ENCODE results near the gene MATR3.
"Not testable (repeated sequence)": the region's sequence is repeated elsewhere in the genome, so short reads cannot be mapped to it uniquely, and the experiment has no call there.

MATR3 gene

GRCh38 chr5:139306197-139306596, 12.7 kb downstream of the MATR3 start:
- Histone ChIP-seq H3K27ac (ENCODE audit: low read length) (no peak overlapping the region), H3K27me3 (ENCODE audit: low read depth, low read length) (no peaks in the 10 kb centered on the region), H3K79me2 (ENCODE audit: low read length) (peaks cover 100% of the 10 kb centered on the region), H3K9me3 (ENCODE audit: insufficient read depth, low read length) (no peaks in the 10 kb centered on the region), H3K4me2 (ENCODE audit: low read length) (no peak overlapping the region; the same call in 1 of the 2 replicates), H4K20me1 (ENCODE audit: insufficient read depth, low read length) (peaks cover 99% of the 10 kb centered on the region), H2AFZ (ENCODE audit: low read depth, low read length) (no peak overlapping the region), H3K4me1 (ENCODE audit: low read length) (peaks cover 29% of the 10 kb centered on the region), H3K4me3 (ENCODE audit: low read length) (no peak overlapping the region), H3K9ac (ENCODE audit: low read length) (no peak overlapping the region), H3K36me3 (replicated peaks; ENCODE audit: low read depth, low read length) (peaks cover 3% of the 10 kb centered on the region)
- TF ChIP-seq, protein P1, sequence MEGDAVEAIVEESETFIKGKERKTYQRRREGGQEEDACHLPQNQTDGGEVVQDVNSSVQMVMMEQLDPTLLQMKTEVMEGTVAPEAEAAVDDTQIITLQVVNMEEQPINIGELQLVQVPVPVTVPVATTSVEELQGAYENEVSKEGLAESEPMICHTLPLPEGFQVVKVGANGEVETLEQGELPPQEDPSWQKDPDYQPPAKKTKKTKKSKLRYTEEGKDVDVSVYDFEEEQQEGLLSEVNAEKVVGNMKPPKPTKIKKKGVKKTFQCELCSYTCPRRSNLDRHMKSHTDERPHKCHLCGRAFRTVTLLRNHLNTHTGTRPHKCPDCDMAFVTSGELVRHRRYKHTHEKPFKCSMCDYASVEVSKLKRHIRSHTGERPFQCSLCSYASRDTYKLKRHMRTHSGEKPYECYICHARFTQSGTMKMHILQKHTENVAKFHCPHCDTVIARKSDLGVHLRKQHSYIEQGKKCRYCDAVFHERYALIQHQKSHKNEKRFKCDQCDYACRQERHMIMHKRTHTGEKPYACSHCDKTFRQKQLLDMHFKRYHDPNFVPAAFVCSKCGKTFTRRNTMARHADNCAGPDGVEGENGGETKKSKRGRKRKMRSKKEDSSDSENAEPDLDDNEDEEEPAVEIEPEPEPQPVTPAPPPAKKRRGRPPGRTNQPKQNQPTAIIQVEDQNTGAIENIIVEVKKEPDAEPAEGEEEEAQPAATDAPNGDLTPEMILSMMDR (IDR thresholded peaks at IDR 0.05; ENCODE audit: low read depth, low read length) = no peak
- TF ChIP-seq EZH2phosphoT487 (IDR thresholded peaks at IDR 0.05; ENCODE audit: low read depth) = no peak

- no peaks in the 10 kb centered on the region for H3K36me3 ChIP-seq (replicated peaks; ENCODE audit: low read depth, low read length)
- H3K4me3 ChIP-seq (ENCODE audit: low read length) = no peak overlapping the region
- H3K27me3 ChIP-seq (ENCODE audit: low read depth, low read length) = no peaks in the 10 kb centered on the region
- peaks cover 97% of the 10 kb centered on the region for H4K20me1 ChIP-seq (ENCODE audit: insufficient read depth, low read length)
- no peak overlapping the region for H3K27ac ChIP-seq (ENCODE audit: low read length)
- peaks cover 24% of the 10 kb centered on the region for H3K4me1 ChIP-seq (ENCODE audit: low read length)
- no peak overlapping the region for H3K9ac ChIP-seq (ENCODE audit: low read length)
- no peak for TF ChIP-seq EZH2phosphoT487 (IDR thresholded peaks at IDR 0.05; ENCODE audit: low read depth)
- TF ChIP-seq, protein P1 (IDR thresholded peaks at IDR 0.05; ENCODE audit: low read depth, low read length) = no peak
- no peaks in the 10 kb centered on the region for H3K9me3 ChIP-seq (ENCODE audit: insufficient read depth, low read length)
- no peak overlapping the region for H3K4me2 ChIP-seq (ENCODE audit: low read length)
- H2AFZ ChIP-seq (ENCODE audit: low read depth, low read length) = no peak overlapping the region
- H3K79me2 ChIP-seq (ENCODE audit: low read length) = peaks cover 100% of the 10 kb centered on the region
These were observed 13.3 kb downstream of the MATR3 start for GRCh38 chr5:139306628-139307379.

- Histone ChIP-seq H3K9me3 (ENCODE audit: insufficient read depth, low read length) (no peaks in the 10 kb centered on the region), H3K4me3 (ENCODE audit: low read length) (no peak overlapping the region), H4K20me1 (ENCODE audit: insufficient read depth, low read length) (peaks cover 98% of the 10 kb centered on the region), H3K27me3 (ENCODE audit: low read depth, low read length) (no peaks in the 10 kb centered on the region), H3K36me3 (replicated peaks; ENCODE audit: low read depth, low read length) (no peaks in the 10 kb centered on the region), H2AFZ (ENCODE audit: low read depth, low read length) (no peak overlapping the region), H3K79me2 (ENCODE audit: low read length) (peaks cover 100% of the 10 kb centered on the region), H3K4me2 (ENCODE audit: low read length) (no peak overlapping the region), H3K27ac (ENCODE audit: low read length) (no peak overlapping the region), H3K4me1 (ENCODE audit: low read length) (peaks cover 17% of the 10 kb centered on the region; the same call in 1 of the 2 replicates), H3K9ac (ENCODE audit: low read length) (no peak overlapping the region)
- TF ChIP-seq, protein P1 (IDR thresholded peaks at IDR 0.05; ENCODE audit: low read depth, low read length) = no peak
- no peak for TF ChIP-seq EZH2phosphoT487 (IDR thresholded peaks at IDR 0.05; ENCODE audit: low read depth)
These were observed 15.3 kb downstream of the MATR3 start for GRCh38 chr5:139308797-139309196.

- not testable (repeated sequence) for H3K4me3 ChIP-seq (ENCODE audit: low read length); H3K4me1 ChIP-seq (ENCODE audit: low read length); H3K9me3 ChIP-seq (ENCODE audit: insufficient read depth, low read length); H3K27me3 ChIP-seq (ENCODE audit: low read depth, low read length); H3K27ac ChIP-seq (ENCODE audit: low read length); H3K4me2 ChIP-seq (ENCODE audit: low read length); H2AFZ ChIP-seq (ENCODE audit: low read depth, low read length); H3K9ac ChIP-seq (ENCODE audit: low read length)
- peaks cover 96% of the 10 kb centered on the region for H4K20me1 ChIP-seq (ENCODE audit: insufficient read depth, low read length)
- peaks cover 12% of the 10 kb centered on the region for H3K36me3 ChIP-seq (replicated peaks; ENCODE audit: low read depth, low read length)
- H3K79me2 ChIP-seq (ENCODE audit: low read length) = peaks cover 100% of the 10 kb centered on the region
These were observed 17.2 kb downstream of the MATR3 start for GRCh38 chr5:139310715-139311186.

All from OCI-LY3 (cell line).